ENCODE data around the gene EZH1.

EZH1 gene

GRCh38 chr17:42723636-42724035, 21.2 kb downstream of the EZH1 start:
- DNase-seq (ENCODE audit: low read depth in 2 of 2, low spot score in 1 of 2), result no peak

- no peak for DNase-seq (ENCODE audit: low read depth in 2 of 2, low spot score in 1 of 2)
Observed at GRCh38 chr17:42720996-42721583, 23.8 kb downstream of the EZH1 start.

- DNase-seq (ENCODE audit: low read depth in 2 of 2, low spot score in 1 of 2), result no peak
Observed at GRCh38 chr17:42709561-42709960, 35.3 kb downstream of the EZH1 start.

- no peak for DNase-seq (ENCODE audit: low read depth in 2 of 2, low spot score in 1 of 2)
Observed at GRCh38 chr17:42708588-42708987, 36.3 kb downstream of the EZH1 start.

GRCh38 chr17:42706732-42707131, 38.1 kb downstream of the EZH1 start:
- DNase-seq (ENCODE audit: low read depth in 2 of 2, low spot score in 1 of 2), result peak in 1 of 2 donors; percentile 17

GRCh38 chr17:42704837-42705494, 39.9 kb downstream of the EZH1 start:
- no peak for DNase-seq (ENCODE audit: low read depth in 2 of 2, low spot score in 1 of 2)

GRCh38 chr17:42704490-42704836, 40.4 kb downstream of the EZH1 start:
- DNase-seq (ENCODE audit: low read depth in 2 of 2, low spot score in 1 of 2), result no peak

GRCh38 chr17:42702446-42702845, 42.4 kb downstream of the EZH1 start:
- no peak for DNase-seq (ENCODE audit: low read depth in 2 of 2, low spot score in 1 of 2)

GRCh38 chr17:42700586-42701289, 44.1 kb downstream of the EZH1 start:
- no peak for DNase-seq (ENCODE audit: low read depth in 2 of 2, low spot score in 1 of 2)

- DNase-seq (ENCODE audit: low read depth in 2 of 2, low spot score in 1 of 2), result no peak
Observed at GRCh38 chr17:42699415-42699740, 45.5 kb downstream of the EZH1 start.

GRCh38 chr17:42698736-42699414, 46.0 kb downstream of the EZH1 start:
- DNase-seq (ENCODE audit: low read depth in 2 of 2, low spot score in 1 of 2), result no peak

- no peak for DNase-seq (ENCODE audit: low read depth in 2 of 2, low spot score in 1 of 2)
Observed at GRCh38 chr17:42697108-42697811, 47.6 kb downstream of the EZH1 start.

GRCh38 chr17:42695500-42695899, 49.3 kb downstream of the EZH1 start:
- DNase-seq (ENCODE audit: low read depth in 2 of 2, low spot score in 1 of 2), result no peak

- no peak for DNase-seq (ENCODE audit: low read depth in 2 of 2, low spot score in 1 of 2)
Observed at GRCh38 chr17:42694524-42694923, 50.3 kb downstream of the EZH1 start.

GRCh38 chr17:42692489-42692888, 52.4 kb downstream of the EZH1 start:
- DNase-seq (ENCODE audit: low read depth in 2 of 2, low spot score in 1 of 2), result no peak

- no peak for DNase-seq (ENCODE audit: low read depth in 2 of 2, low spot score in 1 of 2)
Observed at GRCh38 chr17:42691021-42691545, 53.8 kb downstream of the EZH1 start.

- DNase-seq (ENCODE audit: low read depth in 2 of 2, low spot score in 1 of 2), result no peak
Observed at GRCh38 chr17:42690596-42690995, 54.2 kb downstream of the EZH1 start.

GRCh38 chr17:42687707-42688320, 57.0 kb downstream of the EZH1 start:
- no peak for DNase-seq (ENCODE audit: low read depth in 2 of 2, low spot score in 1 of 2)

- no peak for DNase-seq (ENCODE audit: low read depth in 2 of 2, low spot score in 1 of 2)
Observed at GRCh38 chr17:42686520-42687128, 58.2 kb downstream of the EZH1 start.

GRCh38 chr17:42685831-42686230, 59.0 kb downstream of the EZH1 start:
- DNase-seq (ENCODE audit: low read depth in 2 of 2, low spot score in 1 of 2), result no peak
